GM12872 (cell line): ENCODE measurements around the gene FHIT.

Experiments
- TF ChIP-seq, protein P1 (sequence below): IDR thresholded peaks from 3 replicates; pipeline ENCODE4 v1.5.1; 2011; ENCODE audit warnings: low read depth, mild to moderate bottlenecking, low read length, moderate library complexity; ENCODE audit not compliant: insufficient read depth

FHIT gene

DNA sequence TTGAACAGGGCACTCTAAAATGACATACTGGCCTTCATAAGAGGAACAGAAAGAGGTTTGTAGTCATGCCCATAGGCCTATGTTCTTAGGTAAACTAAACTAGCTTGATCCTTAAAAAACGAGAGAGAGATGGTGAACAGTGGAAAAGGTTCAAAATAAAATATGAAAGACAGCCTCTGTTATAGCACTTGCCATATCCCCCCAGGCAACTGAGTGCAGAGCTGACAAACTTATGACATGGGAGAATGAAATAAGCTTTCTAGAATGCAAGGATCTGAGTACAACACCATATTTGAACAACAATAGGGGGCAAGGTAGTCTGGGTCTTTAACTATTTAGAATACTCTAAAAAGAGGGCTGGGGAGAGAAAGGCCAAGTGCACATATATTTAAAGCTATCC lies 1500.9 kb downstream of the FHIT start:
- TF ChIP-seq, protein P1, sequence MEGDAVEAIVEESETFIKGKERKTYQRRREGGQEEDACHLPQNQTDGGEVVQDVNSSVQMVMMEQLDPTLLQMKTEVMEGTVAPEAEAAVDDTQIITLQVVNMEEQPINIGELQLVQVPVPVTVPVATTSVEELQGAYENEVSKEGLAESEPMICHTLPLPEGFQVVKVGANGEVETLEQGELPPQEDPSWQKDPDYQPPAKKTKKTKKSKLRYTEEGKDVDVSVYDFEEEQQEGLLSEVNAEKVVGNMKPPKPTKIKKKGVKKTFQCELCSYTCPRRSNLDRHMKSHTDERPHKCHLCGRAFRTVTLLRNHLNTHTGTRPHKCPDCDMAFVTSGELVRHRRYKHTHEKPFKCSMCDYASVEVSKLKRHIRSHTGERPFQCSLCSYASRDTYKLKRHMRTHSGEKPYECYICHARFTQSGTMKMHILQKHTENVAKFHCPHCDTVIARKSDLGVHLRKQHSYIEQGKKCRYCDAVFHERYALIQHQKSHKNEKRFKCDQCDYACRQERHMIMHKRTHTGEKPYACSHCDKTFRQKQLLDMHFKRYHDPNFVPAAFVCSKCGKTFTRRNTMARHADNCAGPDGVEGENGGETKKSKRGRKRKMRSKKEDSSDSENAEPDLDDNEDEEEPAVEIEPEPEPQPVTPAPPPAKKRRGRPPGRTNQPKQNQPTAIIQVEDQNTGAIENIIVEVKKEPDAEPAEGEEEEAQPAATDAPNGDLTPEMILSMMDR, result no peak

DNA sequence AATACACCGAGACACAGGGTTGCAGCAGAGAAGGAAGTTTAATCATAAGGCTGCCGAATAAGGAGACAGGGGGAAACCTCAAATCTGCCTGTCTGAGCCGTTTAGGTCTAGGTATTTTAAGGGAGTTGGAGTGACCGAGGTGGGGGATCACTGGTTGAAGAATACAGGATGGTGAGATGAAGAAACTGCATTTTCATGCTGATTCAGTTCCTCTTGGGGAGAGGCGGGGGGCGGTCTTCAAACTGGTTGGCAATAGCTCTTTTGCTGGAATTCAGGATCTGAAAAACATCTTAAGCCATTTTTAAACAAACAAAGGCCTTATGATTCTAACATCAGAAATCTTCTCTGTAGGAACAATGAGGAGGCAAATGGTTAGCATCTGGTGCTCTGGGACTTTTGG lies 1502.0 kb downstream of the FHIT start:
- TF ChIP-seq, protein P1, result no peak

DNA sequence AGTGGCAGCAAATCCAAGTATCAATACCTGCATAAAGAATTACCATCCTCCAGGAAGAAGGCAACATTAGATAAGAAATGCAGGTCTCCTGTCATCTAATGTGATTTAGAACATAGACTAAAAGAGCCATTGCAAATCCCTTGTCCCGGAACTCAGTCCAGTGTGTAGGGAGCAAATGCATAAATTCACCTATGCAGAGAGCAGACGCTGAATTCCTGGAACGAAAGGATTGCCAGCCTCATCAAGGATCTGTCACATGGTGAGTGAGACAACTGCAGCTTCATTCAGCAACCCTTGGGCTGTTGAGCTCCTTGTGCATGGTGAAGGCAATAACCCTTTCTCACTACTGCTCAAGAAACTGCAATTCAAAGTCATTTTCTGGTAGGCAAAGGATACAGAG lies 1504.7 kb downstream of the FHIT start:
- TF ChIP-seq, protein P1, result no peak

DNA sequence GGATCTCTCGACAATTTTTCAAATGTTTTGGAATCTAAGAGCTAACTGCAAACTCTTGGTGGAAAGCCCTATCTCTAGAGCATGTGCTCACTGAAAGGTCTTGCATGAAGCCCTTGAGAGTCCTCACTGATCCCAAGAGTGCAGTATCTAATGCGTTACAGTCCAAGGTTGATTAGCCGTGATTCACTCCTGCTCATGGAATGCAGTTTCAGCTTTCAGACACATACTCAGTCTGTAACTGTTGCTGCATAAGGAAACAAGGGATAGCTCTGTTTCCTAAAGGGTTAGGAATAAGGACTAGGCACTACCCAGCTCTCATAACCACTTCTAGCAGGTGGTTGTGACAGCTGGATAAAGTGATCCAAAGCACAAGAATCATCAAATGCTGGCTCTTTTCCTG lies 1514.0 kb downstream of the FHIT start:
- TF ChIP-seq, protein P1, result no peak

DNA sequence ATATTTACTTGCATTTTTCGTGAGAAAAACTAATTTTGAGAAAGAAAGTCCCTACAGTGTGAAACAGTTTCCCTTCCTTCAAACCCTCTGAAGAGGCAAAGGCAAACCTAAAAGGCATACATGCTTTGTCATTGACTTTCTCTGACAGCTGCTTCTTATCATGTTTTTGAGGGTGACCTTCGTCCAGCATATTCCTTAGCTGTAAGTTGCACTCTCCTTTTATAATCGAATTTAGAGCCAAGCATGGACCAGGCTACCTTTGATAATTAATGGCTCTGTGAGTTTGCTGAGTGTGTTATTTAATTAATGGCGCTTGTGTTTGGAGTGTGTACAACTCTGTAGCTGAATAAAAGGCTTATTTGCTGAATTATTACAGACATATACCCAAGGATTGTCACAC lies 1517.2 kb downstream of the FHIT start:
- TF ChIP-seq, protein P1, result no peak

DNA sequence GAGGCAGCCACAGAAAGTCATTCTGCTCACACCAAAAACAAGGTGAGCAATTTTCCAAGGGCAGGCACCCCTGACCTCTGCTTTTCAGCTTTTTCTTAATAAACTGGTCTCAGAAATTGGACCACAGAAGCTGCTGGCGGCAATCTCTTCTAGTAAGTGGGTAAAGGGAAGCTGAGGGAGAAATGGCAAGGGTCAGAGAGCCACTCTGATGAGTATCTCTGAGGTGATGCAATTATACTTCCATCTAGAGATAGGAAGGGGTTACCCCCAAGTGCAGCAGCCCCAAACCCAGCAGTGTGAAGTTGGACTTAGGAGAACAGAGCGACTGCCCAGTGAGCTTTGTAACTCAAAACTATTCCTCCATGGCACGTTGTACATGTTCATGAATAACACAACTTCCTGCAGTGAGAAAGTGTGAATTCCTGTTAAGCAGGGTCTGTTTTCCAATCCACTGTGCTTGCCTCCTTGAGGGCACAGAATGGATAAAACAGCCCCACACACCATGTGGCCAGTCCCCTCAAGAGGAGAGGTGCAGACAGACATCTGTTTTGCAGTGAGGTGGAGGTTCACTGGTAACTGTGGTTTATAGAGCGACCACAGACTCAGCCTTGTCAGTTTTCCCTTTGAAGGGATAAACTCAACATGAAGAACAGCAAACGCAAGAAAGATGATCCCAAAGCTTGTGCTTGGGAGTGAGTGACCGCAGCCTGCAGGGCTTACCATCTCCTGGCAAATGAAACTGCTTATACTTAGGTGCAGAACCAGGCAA lies 1518.0 kb downstream of the FHIT start:
- TF ChIP-seq, protein P1, result no peak

DNA sequence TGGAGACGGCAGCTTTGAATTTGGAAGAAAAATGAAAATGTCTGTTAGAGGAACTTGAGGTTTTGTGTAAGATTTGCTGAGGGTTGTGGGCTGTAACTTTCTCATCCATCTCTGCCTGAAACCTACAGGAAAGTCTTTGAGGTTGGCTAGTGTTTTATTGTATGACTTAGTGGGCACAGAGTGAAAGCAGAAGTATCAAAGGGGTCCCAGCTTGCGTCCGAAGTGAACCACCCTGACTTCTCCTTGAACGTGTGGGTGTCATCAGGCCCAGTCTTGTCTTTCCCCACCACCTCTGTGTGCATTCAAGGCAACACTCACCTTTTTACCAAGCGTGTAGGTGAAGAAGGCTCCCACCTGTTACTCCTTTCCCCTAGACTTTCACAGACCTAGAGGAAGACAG lies 1519.3 kb downstream of the FHIT start:
- TF ChIP-seq, protein P1, result no peak

DNA sequence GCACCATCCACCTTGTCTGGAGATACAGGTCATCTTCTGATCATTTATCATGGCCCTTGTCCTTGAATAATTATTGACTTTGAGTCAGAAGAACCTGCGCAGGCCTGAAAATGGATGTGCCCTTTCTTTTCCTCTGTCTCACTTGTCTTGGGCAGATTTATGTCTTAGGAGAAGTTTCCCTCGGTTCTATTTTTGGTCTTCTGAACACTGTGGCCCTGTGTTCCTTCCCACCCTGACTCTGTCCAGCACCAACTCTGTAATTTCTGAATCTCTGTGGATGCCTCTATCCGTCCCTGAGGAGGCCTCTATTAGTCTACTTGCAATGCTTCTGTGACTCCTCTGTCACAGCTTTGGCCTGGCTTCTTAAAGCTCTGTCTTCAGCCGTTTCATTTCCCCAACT lies 1520.7 kb downstream of the FHIT start:
- TF ChIP-seq, protein P1, result no peak
